Left lung (tissue), 10 donors: Measurements from ENCODE around the gene PTGDS. TPM values are rescaled to one million over a fixed set of nuclear protein-coding genes. Genes with fewer than 3 reads are reported as not detected.

Experiments
- ATAC-seq: fragments of 200-7000 bp; cut with Tn5 transposase; one replicate; pipeline ENCODE4 v1.9.1; 2020; ENCODE audit warnings: moderate library complexity
- DNase-seq, 4 donors: peaks; one replicate each; pipeline ENCODE4 v3.0.0-alpha.2; 2013 to 2020
- H3K27ac ChIP-seq, 2 donors: fragments of 200-600 bp; sonication (generic) in 1 of 2; one replicate each; pipeline versions ENCODE4 v1.5.0 to v1.8.0; 2020 to 2021
- H3K27me3 ChIP-seq, 2 donors: fragments of 200-600 bp; sonication (generic) in 1 of 2; one replicate each; pipeline versions ENCODE4 v1.5.0 to v1.8.0; 2020 to 2021
- H3K36me3 ChIP-seq, 2 donors: fragments of 200-600 bp; sonication (generic) in 1 of 2; one replicate each; pipeline versions ENCODE4 v1.5.0 to v1.8.0; 2020 to 2021
- H3K4me1 ChIP-seq, 2 donors: fragments of 200-600 bp; one replicate each; pipeline ENCODE4 v1.8.0; 2021
- H3K4me3 ChIP-seq, 2 donors: fragments of 200-600 bp; sonication (generic) in 1 of 2; one replicate each; pipeline versions ENCODE4 v1.5.0 to v1.8.0; 2020 to 2021; ENCODE audit warnings: mild to moderate bottlenecking in 1 of 2
- H3K9me3 ChIP-seq, 2 donors: fragments of 200-600 bp; sonication (generic) in 1 of 2; one replicate each; pipeline versions ENCODE4 v1.5.0 to v1.8.0; 2020 to 2021
- intact Hi-C, 2 donors: fragments of 100-400 bp; cut with DNase I; formaldehyde crosslinking; loops; one replicate each; pipeline versions ENCODE4 v1.11.2 to v1.14.2; 2022
- polyA plus RNA-seq, 6 donors: library from polyadenylated mRNA; unstranded; fragments of 120-200 nt; gene quantifications; one replicate each; pipeline ENCODE4 v1.2.1, GENCODE V29; 2013; ENCODE audit not compliant: insufficient read length in 6 of 6
- total RNA-seq, 2 donors: library from RNA; stranded (reverse); fragmentation: NEBNext Ultra II Directional; extraction: Animal tissue kit (Norgen Biotek cat#: 25700); gene quantifications; one replicate each; pipeline ENCODE4 v1.2.1, GENCODE V29; 2021
- TF ChIP-seq, protein P1 (sequence below), 2 donors: fragments of 200-600 bp; sonication (generic) in 1 of 2; IDR thresholded peaks; one replicate each; pipeline versions ENCODE4 v1.5.0 to v1.8.0; 2021; ENCODE audit warnings: antibody characterized with exemption in 2 of 2
- donor health status: DM: no; HTN: yes; CAD: no.
- donor health status: DM: no; HTN: no; CAD: no.

The PTGDS gene
- total and polyA plus RNA-seq, 8 donors = 23.7 to 137 (median 37.7) TPM

DNA sequence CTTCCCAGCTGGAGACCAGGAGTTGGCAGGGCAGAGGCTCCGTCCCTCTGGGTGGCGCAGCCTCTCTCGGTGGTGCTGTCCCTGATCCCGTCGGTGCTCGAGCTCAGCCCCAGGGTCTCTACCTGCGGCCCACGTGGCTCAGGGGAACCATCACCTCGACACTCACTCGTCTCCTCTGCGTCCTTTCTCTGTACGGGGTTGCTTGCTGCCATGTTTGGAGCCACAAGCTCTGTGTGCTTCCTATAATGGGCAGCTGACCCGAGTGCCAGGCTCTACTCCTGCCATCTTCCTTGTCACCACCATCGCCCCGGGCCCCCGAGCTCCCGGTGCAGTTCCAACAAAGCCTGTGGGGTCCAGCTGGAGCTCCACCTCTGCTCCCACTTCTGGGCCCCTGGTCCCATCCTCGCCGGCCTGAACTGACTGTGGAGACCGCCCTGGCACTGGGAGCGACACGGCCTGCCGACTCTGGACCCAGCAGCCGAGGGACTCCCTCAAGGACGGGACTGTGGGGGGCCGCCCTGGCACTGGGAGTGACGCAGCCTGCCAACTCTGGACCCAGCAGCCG lies 37.8 kb upstream of the PTGDS start:
- peaks cover 2 to 26% of the 10 kb centered on the region in 2 donors for H3K4me1 ChIP-seq
- H3K9me3 ChIP-seq = no peaks in the 10 kb centered on the region
- H3K4me3 ChIP-seq = no peak overlapping the region
- intact Hi-C loops = loop anchor here in 1 of 2 donors (10.0 kb wide), 1 partner anchor 85 kb away; the partner anchor contains the start of gene MAMDC4
- peaks cover 0 to 54% of the 10 kb centered on the region in 2 donors for H3K36me3 ChIP-seq
- no peaks in the 10 kb centered on the region for H3K27me3 ChIP-seq
- DNase-seq = peak in 2 of 4 donors; percentile 19 to 60
- ATAC-seq = no peak
- H3K27ac ChIP-seq = no peak overlapping the region
- TF ChIP-seq, protein P1, sequence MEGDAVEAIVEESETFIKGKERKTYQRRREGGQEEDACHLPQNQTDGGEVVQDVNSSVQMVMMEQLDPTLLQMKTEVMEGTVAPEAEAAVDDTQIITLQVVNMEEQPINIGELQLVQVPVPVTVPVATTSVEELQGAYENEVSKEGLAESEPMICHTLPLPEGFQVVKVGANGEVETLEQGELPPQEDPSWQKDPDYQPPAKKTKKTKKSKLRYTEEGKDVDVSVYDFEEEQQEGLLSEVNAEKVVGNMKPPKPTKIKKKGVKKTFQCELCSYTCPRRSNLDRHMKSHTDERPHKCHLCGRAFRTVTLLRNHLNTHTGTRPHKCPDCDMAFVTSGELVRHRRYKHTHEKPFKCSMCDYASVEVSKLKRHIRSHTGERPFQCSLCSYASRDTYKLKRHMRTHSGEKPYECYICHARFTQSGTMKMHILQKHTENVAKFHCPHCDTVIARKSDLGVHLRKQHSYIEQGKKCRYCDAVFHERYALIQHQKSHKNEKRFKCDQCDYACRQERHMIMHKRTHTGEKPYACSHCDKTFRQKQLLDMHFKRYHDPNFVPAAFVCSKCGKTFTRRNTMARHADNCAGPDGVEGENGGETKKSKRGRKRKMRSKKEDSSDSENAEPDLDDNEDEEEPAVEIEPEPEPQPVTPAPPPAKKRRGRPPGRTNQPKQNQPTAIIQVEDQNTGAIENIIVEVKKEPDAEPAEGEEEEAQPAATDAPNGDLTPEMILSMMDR (IDR thresholded peaks at IDR 0.05) = no peak

DNA sequence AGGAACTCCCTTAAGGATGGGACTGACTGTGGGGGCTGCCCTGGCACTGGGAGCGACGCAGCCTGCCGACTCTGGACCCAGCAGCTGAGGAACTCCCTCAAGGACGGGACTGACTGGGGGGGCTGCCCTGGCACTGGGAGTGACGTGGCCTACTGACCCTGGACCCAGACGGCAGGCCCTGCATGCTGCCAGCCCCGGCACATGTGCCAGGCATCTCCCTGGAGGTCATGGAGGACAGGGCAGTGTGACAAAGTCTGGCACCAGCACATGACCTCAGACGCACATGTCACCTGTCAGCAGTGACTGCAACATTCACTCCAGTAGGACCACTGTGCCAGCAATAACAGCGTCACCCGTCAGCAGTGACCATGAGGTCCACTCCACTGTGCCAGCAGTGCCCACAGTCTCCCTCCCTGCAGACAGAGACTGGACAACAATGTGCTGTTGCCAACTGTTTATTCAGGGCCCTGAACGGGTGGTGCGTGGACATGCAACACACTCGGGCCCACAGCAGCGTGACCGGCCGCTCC lies 37.2 kb upstream of the PTGDS start:
- H3K4me3 ChIP-seq = no peak overlapping the region
- peaks cover 2 to 30% of the 10 kb centered on the region in 2 donors for H3K4me1 ChIP-seq
- intact Hi-C loops = loop anchor here in 1 of 2 donors (10.0 kb wide), 1 partner anchor 85 kb away; the partner anchor contains the start of gene MAMDC4
- H3K27me3 ChIP-seq = no peaks in the 10 kb centered on the region
- ATAC-seq = no peak
- DNase-seq = peak in 1 of 4 donors; percentile 25
- H3K36me3 ChIP-seq = peaks cover 0 to 54% of the 10 kb centered on the region in 2 donors
- no peak overlapping the region for H3K27ac ChIP-seq
- TF ChIP-seq, protein P1 (IDR thresholded peaks at IDR 0.05) = no peak
- no peaks in the 10 kb centered on the region for H3K9me3 ChIP-seq

DNA sequence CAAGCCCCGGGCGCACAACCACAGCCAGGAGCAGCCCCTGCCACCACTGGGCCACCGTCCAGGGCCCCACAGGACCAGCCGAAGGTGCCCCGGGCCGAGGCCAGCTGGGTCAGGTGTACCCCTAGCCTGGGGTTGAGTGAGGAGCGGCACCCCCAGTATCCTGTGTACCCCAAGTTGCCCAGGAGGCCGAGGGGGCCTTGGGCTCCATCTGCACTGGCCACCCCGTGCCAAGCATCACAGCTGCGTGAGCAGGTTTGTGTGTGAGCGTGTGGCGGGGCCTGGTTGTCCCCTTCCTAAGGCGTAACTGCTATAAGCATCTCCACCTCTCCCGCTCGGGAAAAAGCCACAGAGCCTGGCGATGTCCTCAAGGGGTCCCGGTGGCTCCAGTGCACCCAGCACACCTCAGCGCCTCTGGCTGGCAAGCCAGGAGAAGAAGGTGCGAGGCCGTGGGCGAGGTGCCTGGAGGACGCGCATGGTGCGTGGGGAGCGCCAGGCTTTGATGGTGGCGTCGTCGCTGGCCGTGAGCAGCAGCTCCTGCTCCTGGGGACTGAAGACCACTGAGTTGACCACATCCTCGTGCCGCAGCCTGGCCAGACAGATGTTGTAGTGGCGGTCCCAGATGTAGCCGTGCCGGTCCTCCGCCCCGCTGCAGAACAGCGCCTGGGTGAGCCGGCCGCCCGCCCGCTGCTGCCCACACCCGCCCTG lies 36.6 kb upstream of the PTGDS start:
- intact Hi-C loops = no loop called here
- peak in 2 of 4 donors; percentile 27 to 79 for DNase-seq
- H3K27me3 ChIP-seq = no peaks in the 10 kb centered on the region

DNA sequence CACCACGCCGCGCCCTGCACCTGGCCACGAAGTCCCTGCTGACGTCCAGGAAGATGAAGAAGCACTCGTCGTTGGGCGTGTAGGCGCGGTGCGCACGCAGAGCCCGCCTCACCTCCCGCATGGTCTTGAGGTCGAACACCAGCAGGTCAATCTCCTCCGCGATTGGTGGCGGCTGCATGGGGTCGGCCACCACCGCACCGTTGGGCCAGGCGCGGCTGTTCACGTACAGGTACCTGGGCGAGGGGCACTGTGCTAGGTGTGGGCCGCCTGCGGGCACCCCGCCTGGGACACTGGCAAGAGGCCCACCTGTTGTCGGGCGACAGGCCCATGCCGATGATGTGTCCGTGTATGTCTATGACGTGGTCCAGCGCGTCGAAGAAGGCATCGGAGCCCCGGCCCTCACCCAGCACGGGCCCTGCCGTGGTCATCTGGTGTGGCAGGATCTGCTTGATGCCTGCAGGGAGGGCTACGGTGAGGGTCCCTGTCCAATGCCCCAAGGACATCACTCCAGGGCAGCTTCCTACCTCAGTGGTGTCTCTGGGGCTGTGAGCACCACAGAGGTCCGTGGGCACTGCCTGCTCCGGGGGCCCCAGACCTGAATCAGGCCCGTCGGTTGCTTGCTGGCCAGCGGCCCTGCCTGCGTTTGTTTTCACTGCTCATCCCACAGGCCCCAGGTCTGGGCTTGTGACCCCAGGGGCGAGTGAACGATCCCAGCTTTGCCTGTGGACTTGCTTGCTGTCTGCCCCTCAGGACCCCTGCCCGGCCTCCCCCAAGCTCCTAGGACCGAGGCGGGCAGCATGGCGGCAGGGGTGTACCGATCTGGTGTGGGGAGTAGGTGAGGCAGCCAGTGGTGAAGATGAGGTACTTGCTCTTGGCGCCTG lies 35.8 kb upstream of the PTGDS start:
- Histone ChIP-seq H3K4me1 (peaks cover 2 to 24% of the 10 kb centered on the region in 2 donors), H3K9me3 (no peaks in the 10 kb centered on the region), H3K27me3 (no peaks in the 10 kb centered on the region), H3K27ac (no peak overlapping the region), H3K36me3 (peaks cover 0 to 54% of the 10 kb centered on the region in 2 donors), H3K4me3 (no peak overlapping the region)
- ATAC-seq (no peak), DNase-seq (peak in 2 of 4 donors; percentile 31 to 79)
- TF ChIP-seq, protein P1 (IDR thresholded peaks at IDR 0.05) = no peak
- intact Hi-C loops = no loop called here

More for the DNA sequence above, 36.6 kb upstream of the PTGDS start:
- TF ChIP-seq, protein P1 (IDR thresholded peaks at IDR 0.05) = no peak
- ATAC-seq = no peak
- Histone ChIP-seq H3K27ac (no peak overlapping the region), H3K36me3 (peaks cover 0 to 54% of the 10 kb centered on the region in 2 donors), H3K4me1 (peaks cover 2 to 27% of the 10 kb centered on the region in 2 donors), H3K9me3 (no peaks in the 10 kb centered on the region), H3K4me3 (no peak overlapping the region)
